GM21737 (cell line): Measurements from ENCODE around the gene KLHL3.
"Not testable (repeated sequence)": the region's sequence is repeated elsewhere in the genome, so short reads cannot be mapped to it uniquely, and the experiment has no call there.

Source experiments
- ATAC-seq: cut with Tn5 transposase; IDR thresholded peaks from one replicate; pipeline ENCODE4 v1.9.1; 2021; ENCODE audit warnings: mild to moderate bottlenecking, moderate library complexity; ENCODE audit not compliant: unreplicated experiment

Gene KLHL3, protein sequence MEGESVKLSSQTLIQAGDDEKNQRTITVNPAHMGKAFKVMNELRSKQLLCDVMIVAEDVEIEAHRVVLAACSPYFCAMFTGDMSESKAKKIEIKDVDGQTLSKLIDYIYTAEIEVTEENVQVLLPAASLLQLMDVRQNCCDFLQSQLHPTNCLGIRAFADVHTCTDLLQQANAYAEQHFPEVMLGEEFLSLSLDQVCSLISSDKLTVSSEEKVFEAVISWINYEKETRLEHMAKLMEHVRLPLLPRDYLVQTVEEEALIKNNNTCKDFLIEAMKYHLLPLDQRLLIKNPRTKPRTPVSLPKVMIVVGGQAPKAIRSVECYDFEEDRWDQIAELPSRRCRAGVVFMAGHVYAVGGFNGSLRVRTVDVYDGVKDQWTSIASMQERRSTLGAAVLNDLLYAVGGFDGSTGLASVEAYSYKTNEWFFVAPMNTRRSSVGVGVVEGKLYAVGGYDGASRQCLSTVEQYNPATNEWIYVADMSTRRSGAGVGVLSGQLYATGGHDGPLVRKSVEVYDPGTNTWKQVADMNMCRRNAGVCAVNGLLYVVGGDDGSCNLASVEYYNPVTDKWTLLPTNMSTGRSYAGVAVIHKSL

DNA sequence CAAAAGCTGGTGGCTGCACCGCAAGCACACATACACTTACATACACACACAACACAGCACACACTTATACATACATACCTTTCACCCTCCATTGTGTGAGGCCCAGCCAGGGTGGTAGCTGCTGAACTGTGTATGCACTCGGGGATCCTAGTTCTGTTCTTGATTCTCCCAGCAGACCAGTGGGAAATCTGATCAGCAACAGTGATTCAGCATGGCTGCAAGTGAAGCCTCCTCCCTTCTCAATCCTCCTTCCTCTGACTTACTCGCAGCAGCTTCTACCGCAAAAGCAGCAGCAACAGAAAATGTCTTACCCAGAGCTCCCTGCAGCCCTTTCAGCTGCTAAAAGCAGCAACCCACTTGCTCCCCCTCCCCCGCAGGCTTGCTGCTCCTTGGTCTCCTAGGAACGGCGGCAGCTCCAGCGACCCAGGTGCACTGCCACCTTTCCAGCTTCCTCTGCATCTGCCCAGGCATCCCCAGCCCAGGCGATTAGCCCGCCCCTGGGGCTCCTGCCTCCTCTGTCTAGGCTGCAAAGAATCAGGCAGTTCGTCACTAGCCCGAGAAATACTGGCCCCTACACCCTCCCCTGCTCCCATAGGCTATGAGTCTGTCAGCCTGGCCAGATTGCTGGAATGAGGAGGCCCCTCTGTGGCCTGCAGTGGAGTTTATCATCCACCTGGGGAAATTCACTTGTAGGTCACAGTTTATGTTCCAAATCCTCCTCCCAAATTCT lies at the start of gene KLHL3:
TSS of gene KLHL3 (minus strand) at position 535 of the 730 bp plus-strand sequence. CDS start at position 92, 443 bp downstream.
- peak; percentile 44 for ATAC-seq

DNA sequence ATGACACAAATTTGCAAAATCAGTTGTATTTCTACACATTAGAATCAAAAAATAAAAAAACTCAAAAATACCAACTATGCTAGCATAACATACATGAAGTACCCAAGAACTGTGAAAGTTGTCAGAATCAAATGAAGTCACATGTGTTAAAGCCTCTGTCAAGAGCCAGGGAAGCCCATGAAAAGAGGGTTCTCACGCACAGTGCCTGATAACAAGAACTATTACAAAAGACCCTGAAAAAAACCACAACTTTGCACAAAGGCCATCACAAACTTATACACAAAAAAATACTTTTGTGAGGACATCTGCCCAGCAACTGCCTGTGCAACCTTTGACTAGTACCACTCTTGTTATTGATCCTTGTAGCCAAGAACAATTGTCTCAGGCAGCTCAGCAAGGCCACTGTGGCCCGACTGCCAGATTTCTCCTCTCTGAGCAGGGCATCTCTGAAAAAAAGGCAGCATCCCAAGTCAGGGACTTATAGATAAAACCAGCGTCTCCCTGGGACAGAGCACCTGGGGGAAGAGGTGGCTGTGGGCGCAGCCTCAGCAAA lies 47.2 kb upstream of the KLHL3 start:
- no peak for ATAC-seq

DNA sequence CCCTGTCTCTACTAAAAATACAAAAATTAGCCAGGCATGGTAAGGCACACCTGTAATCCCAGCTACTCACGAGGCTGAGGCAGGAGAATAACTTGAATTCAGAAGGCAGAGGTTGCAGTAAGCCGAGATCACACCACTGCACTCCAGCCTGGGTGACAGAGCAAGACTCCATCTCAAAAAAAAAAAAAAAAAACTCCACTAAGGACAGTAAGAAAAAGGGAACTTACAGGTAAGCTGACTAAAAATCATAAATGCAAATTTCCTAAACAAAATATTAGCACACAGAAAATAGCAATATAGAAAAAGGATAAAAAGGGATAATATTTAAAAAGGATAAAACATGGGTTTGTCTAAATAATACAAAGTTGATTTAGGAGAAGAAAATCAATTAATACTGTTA lies 46.2 kb upstream of the KLHL3 start:
- no peak for ATAC-seq

DNA sequence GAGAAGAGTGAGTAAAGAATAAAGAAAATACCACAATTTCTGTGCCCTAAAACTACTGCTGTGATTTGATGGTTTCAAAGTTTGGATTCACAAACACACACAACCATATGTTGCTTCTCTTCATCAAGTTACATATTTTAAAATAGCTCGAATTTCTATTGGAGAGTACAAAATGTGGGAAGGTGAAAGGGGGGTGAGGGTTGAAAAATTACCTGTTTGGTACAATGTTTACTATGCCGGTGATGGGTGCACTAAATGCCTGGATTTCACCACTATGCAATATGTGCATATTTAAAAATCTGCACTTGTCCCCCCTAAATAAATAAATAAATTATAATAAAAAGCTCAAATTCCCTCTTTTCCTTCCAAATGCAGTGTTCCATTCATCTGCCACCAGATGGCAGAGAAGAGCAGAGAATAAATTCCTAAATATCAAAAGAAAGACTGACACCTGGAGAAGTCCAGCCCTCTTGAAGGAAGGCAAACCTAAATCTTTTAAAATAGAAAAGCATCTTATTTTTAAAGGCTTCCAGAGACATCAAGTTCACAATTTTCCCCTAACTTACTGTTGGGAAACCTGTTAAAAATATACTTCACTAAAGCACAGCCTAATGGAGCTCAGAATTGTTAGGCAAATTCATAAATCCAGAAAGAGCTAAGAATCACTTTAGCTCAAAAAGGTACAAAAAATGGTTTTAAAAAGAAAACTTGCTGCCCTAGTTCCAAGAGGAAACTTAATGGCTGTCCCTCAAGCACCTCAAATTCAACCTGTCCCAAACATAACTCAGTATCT lies 43.1 kb upstream of the KLHL3 start:
- ATAC-seq: no peak

DNA sequence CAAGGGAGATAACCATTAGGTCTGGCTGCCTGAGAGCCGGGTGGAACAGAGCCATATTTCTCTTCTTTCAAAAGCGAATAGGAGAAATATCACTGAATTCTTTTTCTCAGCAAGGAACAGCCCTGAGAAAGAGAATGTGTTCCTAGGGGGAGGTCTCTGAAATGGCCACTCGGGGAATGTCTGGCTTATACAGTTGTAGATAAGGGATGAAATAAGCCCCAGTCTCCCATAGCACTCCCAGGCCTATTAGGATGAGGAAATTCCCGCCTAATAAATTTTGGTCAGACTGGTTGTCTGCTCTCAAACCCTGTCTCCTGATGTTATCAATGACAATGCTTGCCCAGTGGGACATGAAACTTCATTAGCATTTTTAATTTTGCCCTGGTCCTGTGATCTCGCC lies 32.0 kb upstream of the KLHL3 start:
- ATAC-seq: not testable (repeated sequence)

DNA sequence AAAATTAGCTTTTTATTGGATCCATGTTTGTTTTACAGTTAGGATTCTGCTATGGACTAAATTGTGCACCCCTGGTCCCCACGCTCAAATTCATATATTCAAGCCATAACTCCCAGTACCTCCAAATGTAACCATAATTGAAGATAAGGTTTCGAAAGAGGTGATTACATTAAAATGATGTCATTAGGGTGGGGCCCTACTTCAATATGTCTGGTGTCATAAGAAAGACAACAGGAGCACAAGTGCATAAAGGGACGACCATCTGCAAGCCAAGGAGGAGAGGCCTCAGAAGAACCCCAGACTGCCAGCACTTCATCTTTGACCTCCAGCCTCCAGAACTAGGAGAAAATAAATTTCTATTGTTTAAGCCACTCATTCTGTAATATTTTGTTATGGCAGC lies 25.7 kb upstream of the KLHL3 start:
- ATAC-seq: no peak

DNA sequence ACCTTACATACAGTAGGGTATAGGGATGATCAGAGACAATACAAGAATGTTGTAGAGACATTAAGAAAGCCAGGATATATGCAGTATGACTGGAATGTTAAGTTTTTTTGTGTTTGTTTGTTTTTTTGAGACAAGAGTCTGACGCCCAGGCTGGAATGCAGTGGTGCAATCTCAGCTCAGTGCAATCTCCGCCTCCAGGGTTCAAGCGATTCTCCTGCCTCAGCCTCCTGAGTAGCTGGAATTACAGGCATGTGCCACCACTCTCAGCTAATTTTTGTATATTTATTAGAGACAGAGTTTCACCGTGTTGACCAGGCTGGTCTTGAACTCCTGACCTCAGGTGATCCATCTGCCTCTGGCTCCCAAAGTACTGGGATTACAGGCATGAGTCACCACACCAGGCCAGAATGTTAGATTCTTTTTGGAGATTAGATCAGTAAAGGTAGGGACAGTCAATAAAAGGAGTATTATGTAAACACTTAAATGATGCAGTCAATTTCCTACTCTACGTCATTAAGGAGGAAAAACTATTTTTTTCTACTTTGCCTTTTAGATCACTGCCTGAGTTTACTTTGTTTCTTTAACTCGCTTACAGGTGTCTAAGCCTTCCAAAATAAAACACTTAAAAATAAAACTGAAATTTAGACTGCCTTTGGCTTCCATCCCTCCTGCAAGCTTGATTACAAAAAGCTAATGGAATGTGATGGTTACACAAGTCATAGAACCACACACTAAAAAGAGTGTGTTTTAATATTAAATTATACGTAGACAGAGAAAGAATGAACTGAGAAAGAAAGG lies 25.0 kb upstream of the KLHL3 start:
- no peak for ATAC-seq

DNA sequence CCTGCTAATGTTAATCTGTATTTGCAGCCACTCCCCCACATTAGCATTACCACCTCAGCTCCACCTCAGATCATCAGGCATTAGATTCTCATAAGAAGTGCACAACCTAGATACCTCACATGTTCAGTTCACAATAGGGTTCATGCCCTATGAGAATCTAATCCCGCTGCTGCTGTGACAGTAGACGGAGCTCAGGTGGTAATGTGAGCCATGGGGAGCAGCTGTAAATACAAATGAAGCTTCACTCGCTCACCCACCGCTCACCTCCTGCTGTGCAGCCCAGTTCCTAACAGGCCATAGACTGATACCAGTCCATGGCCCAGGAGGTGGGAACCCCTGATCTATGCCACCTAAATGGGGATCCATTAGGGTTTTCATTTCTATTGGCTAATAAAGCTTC lies 24.4 kb upstream of the KLHL3 start:
- ATAC-seq: no peak

DNA sequence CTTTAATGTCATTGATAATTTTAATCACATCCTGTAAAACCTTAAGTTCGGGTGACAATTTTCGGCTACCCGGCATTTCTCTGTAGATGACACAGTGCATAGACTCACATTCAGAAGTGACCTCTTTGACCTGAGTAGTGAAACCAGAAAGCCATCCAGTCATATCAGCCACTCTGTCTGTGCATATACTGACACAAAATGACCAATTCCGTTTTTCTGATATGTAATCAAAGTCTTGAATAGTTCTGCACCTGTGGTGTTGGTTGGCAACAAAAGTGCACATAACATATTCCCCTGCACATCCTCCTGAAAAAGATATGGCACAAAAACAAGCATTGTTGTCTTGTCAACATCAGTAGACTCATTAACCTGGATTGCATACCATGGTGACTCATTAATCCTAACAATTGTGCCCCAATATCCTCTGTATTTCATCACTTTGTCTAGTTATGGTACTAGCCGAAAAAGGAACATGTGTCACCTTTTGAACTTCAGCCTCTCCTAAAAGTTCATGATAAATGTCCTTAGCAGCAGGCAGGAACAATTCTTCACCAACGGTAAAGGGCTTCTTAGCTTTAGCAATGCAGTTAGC lies 22.9 kb upstream of the KLHL3 start:
- no peak for ATAC-seq

DNA sequence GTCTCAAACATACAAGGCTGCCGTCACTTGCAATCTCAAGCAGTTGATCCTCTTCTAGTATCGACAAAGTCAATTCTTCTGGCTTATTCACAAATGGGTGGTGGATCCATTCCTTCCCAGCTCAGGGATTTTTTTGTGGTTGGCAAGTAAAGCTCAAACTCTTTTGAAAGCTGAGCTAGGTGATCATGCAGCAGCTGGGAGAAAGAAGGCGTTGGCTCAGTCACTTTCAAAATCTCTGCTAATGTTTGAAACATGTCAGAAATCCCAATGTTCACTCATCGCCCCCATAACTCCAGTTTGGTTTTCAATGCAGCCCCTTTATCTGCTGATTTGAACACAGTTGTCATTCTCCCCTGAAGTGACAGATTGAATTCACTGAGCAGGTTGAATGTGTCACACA lies 22.2 kb upstream of the KLHL3 start:
- ATAC-seq: no peak

DNA sequence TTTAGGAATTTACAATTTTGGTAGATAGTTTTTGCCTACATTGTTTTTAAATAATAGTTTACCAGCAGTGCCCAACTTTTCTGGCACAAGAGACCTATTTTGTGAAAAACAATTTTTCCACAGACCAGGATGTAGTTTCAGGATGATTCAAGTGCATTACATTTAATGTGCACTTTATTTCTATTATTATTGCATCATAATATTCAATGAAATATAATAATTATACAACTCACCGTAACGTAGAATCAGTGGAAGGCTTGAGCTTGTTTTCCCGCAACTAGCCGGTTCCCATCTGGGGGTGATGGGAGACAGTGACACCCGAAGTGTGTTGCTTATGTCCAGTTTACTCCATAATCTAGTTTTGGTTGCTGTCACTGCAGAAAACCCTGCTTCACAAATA lies 21.7 kb upstream of the KLHL3 start:
- ATAC-seq: no peak

DNA sequence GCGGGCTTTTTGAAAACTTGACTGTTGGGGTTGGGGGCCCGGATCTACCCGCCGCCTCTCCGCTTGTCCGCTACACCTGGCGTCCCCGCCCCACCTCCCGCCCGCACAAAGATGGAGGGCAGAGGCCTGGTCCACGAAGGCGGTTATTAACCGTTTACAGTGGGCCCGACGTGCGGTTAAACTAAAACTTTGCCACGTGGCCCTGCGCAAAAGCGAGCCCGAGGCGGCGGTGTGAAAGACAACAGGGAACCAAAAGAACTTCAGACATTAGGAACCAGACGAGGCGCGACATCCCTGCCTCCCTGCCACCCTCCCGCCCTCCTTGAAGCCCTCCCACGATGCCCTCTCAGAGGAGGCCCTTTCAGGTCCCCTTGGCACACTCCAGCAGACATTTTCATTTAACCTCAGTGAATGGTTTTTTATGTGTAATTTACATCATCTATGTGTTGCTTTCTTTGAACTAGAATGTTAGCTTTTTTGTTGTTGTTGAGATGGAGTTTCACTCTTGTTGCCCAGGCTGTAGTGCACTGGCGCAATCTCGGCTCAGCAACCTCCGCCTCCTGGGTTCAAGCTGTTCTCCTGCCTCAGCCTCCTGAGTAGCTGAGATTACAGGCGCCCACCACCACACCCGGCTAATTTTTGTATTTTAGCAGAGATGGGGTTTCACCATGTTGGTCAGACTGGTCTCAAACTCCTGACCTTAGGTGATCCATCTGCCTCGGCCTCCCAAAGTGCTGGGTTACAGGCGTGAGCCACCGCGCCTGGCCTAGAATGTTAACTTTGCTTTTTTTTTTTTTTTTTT lies 19.3 kb upstream of the KLHL3 start:
- ATAC-seq: no peak

DNA sequence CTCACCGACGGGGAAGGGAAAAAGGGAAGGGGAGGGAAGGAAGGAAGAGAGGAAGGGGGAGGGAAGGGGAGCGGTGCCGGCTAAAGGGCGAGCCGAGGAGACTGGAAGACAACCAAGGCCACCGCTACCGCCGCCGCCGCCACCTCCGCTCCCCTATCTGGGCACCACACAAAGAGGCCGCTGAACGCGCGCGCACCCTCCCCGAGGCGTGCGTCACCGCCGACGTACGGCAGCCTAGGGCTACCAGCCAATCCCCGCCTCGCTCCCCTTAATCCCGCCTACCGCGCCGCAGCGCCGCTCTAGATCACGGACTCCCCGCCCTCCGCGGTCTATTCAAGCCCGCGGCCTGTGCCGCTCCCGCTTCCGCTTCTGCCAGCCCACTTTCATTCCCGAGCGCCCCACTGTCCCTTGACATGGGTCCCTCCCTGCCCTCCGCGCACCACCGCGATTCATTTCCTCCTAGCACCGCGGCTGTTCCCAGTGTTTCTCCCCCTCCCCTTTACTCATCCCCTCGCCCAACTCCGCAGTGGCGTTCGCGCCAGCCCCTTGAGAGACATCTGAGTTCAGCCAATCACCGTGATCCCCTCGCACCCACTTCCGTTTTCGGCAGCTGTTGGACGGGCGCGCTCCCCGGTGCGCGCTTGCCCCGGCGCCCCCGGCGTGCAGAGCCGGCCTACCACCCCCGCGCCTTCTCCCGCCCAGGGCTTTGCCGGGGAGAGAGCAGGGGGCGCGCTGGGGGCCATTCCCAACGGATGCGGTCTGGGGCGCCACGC lies 18.5 kb upstream of the KLHL3 start, which contains the start of gene HNRNPA0:
TSS of gene HNRNPA0 (minus strand) at position 176 of the 773 bp plus-strand sequence. CDS start 297 bp downstream, outside the sequence.
- peak; percentile 81 for ATAC-seq

DNA sequence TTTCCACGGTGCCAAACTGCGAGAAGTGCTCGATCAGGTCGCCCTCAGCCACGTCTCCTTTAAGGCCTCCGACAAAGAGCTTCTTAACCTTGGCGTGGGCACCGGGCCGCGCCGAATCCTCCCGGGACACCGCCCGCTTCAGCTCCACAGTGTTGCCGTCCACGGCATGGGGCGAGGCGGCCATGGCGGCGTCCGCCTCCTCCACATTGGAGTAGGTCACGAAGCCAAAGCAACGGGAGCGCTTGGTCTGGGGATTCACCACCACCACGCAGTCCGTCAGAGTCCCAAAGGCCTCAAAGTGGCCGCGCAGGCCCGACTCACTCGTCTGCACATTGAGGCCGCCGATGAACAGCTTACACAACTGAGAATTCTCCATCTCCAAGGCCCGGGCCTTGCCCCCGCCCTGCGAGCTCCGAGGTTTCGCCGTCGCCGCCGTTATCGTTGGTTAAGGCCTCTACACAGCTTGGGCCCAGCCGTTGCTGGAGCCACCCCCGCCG lies 17.9 kb upstream of the KLHL3 start:
- peak; percentile 13 for ATAC-seq

DNA sequence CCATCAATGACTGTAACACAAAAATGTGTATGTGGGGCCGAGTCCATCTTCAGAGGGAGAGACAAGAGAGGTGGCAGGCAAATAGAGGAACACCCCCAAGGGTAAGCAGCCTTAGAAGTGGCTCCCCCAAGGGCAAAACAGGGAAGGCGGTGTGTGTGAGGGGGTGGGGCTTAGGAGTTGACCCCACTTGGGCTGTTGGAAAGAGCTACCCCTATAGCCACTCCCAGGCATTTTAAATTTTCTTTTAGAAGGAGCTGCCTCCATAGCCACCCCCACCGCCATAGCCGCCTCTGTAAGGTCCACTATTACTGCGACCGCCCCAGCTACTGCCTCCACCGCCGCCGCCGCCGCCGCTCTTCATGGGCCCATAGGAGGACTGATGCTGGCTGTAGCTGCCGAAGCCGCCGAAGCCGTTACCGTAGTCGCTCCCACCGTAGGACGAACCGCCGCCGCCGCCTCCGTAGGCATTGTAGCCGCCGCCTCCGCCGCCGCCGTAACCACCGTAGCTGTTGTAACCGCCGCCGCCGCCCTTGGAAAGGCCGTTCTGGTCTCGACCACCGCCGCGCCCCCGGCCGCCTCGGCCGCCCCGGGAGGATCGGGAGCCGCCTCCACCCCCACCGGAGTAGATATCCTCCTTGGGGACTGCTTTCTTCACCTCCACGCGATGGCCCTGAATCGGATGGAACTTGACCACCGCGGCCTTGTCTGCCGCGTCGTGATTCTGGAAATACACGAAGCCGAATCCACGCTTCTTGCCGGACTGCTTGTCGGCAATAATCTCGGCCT lies 17.2 kb upstream of the KLHL3 start:
- no peak for ATAC-seq

DNA sequence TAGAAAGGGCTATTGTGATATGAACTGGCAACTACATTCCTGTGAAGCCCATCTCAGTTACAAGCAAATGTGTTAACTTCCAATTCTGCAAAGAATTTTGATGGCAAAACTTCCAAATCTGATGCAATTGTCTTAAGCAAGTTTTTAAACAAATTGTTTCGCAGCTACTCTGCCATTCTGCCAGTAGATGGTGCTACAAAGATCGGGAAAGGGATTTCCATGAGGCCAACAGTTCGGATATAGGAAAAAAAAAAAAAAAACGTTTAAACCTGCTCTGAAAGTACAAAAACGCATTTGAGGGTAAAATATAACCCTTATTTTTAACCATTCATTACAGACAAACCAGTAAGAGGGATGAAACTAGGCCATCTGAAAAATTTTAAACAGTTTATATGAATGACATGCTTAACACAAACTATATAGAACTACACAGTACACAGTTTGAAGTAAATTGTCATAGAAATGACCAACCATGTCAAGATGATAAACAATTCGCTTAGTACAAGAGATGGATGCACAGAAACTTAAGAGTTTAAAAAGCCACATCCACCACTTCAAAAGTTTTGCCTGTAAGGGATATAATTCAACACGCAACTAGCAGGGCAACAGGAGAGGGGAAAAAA lies 16.1 kb upstream of the KLHL3 start:
- ATAC-seq: no peak
